Measurements from ENCODE around the gene TEC.
A peak's percentile ranks its signal among the peaks of the same experiment; 100 is the strongest.

TEC gene

DNA sequence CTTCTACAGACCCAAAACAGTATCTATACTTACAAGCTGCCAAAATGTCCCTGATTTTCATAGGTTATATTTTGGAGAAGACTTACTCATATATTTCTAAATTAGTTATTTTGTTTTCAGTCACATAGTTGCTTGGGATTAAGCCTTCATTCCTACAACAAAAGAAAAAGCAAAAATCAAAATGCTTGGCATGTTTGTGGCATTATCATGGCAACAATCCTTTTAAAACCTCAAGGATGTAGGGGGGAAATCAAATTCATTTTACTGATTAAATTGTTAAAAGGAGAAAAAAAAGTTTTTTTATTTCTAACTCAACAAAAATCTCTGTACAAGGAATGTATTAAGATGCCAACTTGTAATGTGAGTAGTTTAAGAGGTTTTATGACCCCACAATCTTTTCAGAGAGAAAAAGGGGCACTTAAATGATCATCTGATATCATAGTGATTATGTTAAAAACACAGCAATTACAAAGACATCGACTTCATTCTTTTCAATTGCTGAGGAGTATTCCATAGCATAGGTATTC, 159.1 kb downstream of the TEC start:
- TF ChIP-seq, protein P1, sequence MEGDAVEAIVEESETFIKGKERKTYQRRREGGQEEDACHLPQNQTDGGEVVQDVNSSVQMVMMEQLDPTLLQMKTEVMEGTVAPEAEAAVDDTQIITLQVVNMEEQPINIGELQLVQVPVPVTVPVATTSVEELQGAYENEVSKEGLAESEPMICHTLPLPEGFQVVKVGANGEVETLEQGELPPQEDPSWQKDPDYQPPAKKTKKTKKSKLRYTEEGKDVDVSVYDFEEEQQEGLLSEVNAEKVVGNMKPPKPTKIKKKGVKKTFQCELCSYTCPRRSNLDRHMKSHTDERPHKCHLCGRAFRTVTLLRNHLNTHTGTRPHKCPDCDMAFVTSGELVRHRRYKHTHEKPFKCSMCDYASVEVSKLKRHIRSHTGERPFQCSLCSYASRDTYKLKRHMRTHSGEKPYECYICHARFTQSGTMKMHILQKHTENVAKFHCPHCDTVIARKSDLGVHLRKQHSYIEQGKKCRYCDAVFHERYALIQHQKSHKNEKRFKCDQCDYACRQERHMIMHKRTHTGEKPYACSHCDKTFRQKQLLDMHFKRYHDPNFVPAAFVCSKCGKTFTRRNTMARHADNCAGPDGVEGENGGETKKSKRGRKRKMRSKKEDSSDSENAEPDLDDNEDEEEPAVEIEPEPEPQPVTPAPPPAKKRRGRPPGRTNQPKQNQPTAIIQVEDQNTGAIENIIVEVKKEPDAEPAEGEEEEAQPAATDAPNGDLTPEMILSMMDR (IDR thresholded peaks at IDR 0.05; ENCODE audit: extremely low read depth, missing control alignments), result no peak
- DNase-seq (ENCODE audit: low spot score), result no peak

DNA sequence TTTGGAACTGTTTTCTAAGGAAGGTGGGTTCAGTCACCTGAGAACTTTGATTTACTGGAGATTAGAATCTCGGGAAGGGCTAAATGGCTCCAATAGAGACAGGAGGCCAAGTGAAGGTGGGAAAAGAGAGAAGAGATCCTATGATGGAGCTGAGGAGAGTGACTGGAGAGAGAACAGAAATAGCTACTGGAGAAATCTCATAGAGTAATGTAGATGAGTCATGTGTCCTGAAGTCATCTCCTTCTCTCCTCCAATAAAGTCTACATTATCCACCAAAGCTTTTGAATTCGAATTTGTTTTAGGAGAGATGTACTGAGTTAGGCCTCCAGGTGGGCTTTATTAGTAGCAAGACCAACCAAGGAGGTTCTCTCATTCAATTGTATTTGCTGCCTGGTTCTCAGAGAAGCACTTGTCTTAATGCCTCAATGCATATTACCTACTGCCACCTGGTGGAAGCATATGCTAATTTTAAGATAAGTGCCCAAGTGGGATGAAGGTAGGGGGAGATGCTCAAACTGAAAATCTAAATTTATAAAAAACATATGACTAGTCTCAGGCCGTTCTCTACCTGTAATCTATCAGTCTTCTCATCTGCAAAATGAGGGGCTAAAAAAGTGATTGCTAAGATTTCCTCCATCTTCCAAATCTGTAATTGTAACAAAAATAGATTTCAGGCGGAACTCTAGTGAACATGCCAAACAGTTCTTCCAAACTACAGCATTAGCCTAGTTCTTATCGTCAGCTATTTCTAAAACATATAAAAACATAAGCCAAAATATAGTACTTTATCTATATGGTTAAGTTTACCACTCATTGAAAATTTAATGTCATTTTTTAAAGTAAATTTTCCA, 160.0 kb downstream of the TEC start:
- TF ChIP-seq, protein P1 (IDR thresholded peaks at IDR 0.05; ENCODE audit: extremely low read depth, missing control alignments), result peak; percentile 45
- peak; percentile 46 for DNase-seq (ENCODE audit: low spot score)

DNA sequence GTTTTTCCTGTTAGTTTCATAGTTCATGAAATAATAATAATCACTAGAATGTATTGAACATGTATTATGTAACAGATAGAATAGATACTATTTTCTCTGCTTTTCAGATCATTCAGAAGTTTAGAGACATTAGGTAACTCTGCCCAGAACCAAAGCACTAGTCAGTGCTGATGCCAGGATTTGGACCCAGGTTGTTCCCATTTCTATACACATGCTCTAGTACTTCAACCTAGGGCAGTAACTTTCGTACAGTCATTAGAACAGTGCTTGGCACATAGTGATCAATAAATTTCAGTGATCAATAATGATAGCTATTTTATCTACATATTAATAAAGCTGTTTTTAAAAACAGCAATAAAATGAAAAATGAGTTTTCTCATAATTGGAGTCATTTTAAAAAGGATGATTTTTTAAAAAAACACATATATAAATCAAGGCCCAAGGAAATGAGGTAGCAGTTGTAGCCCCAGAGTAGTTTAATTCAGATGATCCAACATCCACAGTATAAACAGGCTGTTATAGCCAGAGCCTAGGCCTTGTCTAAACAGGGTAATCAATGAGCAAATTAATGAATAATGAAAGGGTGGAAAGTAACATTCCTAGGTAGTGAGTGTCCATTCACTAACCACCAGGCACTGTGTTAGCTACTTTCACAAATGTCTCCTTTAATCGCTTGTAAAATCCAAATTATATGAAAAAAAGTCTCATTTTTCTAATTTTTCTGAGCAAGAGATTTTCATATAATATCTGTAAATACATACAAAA, 161.1 kb downstream of the TEC start:
- TF ChIP-seq, protein P1 (IDR thresholded peaks at IDR 0.05; ENCODE audit: extremely low read depth, missing control alignments), result no peak
- no peak for DNase-seq (ENCODE audit: low spot score)

DNA sequence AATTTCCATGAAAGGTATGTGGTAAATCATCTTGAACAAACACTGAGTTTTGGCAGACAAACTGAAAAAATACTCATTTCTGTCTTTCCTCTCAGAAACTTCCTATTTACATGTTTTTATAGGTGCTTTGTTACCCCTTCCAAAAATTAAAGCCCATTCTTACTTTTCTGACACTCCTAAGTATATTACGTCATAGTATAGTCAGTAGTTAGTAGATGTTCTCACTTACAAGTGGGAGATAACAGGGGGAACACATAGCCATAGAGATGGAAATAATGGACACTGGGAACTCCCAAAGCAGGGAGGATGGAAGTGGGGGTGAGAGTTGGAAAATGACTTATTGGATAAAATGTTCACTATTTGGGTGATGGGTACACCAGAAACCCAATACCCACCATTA, 164.4 kb downstream of the TEC start:
- TF ChIP-seq, protein P1 (IDR thresholded peaks at IDR 0.05; ENCODE audit: extremely low read depth, missing control alignments), result no peak
- DNase-seq (ENCODE audit: low spot score), result no peak

DNA sequence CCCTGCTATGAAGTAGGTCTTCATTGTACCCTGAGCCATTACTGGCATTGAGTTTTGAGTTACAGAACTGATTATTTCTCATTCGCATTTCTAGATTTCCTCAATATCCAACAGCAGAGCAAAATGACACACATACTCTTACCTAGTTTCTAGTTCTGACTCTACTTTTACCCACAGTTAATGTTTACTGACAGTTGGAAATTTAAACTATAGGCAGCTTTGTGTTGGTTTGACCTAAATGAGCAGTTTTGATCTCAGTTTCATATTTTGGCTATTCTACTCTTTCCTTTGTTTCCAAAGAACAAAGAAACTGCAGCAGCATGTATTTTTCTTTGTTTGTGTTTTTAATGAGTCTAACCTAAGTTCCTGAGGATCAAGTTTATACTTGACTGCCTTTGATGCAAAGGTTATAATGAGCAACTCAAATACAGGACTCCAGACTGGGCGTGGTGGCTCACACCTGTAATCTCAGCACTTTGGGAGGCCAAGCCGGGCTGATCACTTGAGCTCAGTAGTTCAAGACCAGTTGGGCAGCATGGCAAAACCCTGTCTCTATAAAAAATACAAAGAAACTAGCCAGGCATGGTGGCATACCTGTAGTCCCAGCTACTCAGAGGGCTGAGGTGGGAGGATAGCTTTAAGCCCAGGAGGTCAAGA, 166.0 kb downstream of the TEC start:
- DNase-seq (ENCODE audit: low spot score), result no peak
- TF ChIP-seq, protein P1 (IDR thresholded peaks at IDR 0.05; ENCODE audit: extremely low read depth, missing control alignments), result no peak

DNA sequence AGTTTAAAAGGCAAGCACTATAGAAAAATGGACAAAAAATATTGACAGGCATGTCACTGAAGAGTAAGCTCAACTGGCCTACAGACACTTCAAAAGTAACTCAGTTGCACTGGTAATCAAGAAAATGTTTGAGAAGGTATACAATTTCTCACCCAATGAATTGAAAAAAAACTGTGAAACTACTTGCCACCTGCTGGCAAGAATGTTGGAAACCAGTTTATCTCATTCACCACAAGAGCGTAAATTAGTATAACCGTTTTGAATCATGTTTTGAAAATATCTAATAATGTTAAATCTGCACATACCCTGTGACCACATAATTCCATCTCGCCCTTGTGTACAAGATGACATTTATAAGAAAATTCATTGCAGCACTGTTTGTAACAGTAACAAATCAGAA, 167.3 kb downstream of the TEC start:
- TF ChIP-seq, protein P1 (IDR thresholded peaks at IDR 0.05; ENCODE audit: extremely low read depth, missing control alignments), result no peak
- DNase-seq (ENCODE audit: low spot score), result no peak

Data from GM20000 (cell line).